Measurements from ENCODE around the gene SGTA.
"Not testable (repeated sequence)": the region's sequence is repeated elsewhere in the genome, so short reads cannot be mapped to it uniquely, and the experiment has no call there.

The SGTA gene

DNA sequence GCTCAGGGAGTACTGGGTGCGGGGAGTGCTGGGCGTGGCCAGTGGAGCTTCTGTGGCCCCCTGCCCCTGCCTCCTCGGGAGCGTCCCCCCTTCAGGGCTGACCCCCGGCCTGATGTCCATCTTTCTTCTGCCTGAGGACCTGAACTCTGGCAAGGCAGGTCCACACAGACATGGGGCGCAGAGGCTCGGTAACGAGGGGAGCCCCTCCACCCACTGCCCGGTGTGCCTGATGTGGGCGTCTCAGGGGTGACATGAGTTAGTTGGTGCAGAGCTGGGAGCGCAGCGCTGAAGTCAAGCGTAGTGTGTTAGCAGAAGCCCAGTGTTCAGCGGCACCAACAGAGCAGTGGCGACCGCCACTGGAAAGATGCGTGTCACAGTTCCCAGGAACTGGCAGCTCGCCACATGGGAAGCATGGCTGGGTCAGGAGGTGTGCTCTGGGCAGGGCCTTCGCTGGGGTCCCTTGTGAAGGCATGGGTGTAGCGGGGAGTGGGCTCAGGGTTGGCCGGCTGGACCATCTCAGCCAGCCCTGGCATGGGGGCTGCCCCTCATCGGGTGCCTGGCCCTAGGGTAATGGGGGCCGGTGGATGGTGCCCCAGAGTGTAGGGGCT lies 13.7 kb upstream of the SGTA start:
- DNase-seq (ENCODE audit: extremely low spot score, insufficient read length, low read depth): no peak
- FAIRE-seq: no peak

- no peak for FAIRE-seq
- DNase-seq (ENCODE audit: extremely low spot score, insufficient read length, low read depth): no peak
Observed at GRCh38 chr19:2795827-2796658, 13.0 kb upstream of the SGTA start.

- FAIRE-seq: no peak
- DNase-seq (ENCODE audit: extremely low spot score, insufficient read length, low read depth): no peak
Observed at GRCh38 chr19:2793577-2793976, 10.5 kb upstream of the SGTA start.

GRCh38 chr19:2793126-2793525 lies 10.1 kb upstream of the SGTA start:
- FAIRE-seq (no peak), DNase-seq (ENCODE audit: extremely low spot score, insufficient read length, low read depth) (no peak)

- not testable (repeated sequence) for FAIRE-seq; DNase-seq (ENCODE audit: extremely low spot score, insufficient read length, low read depth)
Observed at GRCh38 chr19:2792666-2793065, 9.6 kb upstream of the SGTA start.

GRCh38 chr19:2791876-2792275 lies 8.8 kb upstream of the SGTA start:
- DNase-seq (ENCODE audit: extremely low spot score, insufficient read length, low read depth) (no peak), FAIRE-seq (no peak)

DNA sequence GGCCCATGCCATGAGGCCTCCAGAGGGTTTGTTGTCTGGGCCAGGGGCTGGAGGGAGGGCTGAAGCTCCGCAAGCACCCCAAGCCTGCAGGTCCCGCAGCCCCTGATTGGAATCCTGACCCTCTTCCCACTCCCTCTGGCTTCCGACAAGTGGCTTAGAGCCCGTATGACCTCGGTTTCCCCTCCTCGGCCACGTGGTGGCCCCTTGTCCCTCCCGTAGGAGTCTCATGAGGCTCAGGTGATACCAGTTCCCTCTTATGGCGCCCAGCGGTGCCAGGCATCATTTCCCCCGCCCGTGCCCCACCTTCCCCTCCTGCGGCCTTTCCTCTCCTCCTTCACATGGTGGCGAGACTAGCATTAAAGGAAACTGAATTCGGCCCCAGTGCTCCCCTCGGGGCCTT lies 8.4 kb upstream of the SGTA start:
- no peak for FAIRE-seq

DNA sequence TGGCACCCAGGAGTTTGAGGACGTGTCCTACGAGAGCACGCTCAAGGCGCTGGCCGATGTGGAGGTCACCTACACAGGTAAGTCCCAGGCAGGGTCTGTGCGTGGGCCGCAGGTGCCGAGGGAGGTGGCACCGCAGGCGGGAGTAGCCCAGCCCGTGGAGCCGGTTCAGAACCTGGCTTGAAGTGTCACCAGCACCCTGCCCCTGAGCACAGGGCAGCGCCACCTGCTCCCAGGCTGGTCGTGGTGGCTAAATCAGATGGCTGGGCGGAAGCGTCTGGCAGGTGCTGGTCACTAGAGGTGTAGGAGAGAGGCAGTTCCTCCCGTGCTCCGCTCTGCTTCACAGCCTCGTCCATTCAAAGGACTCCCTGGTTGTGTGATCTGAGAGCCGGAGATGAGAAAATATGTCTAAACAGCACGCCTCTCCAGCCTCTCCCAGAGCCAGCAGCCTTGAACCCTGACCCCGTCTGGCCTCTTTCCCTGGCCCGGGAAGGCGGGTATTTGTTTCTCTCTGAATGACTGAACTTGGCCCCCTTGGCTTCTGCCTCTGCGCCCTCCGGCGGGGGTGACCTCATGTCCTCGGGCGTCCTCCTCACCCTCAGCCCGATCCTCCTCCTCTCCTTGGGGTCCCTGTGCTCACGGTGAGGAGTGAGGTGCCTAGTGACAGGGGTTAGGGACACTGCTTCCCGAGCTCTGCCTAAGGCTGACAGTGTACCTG lies 7.6 kb upstream of the SGTA start:
- DNase-seq (ENCODE audit: extremely low spot score, insufficient read length, low read depth): no peak
- FAIRE-seq: no peak

More for the DNA sequence above, 8.4 kb upstream of the SGTA start:
- no peak for DNase-seq (ENCODE audit: extremely low spot score, insufficient read length, low read depth)

DNA sequence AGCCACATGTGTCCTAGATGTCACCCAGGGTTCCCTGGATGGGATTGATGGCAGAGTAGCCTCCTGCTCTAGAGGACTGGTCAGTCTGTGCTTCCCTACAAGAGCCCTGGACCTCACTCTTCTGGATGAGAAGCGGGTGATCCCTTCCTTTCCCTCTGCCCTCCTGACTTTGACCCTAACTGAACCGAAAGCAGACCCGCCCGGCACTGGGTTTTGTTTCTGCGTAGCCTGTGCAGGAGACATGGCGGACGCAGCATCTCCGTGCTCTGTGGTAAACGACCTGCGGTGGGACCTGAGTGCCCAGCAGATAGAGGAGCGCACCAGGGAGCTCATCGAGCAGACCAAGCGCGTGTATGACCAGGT lies 7.1 kb upstream of the SGTA start:
- DNase-seq (ENCODE audit: extremely low spot score, insufficient read length, low read depth) (no peak), FAIRE-seq (no peak)

DNA sequence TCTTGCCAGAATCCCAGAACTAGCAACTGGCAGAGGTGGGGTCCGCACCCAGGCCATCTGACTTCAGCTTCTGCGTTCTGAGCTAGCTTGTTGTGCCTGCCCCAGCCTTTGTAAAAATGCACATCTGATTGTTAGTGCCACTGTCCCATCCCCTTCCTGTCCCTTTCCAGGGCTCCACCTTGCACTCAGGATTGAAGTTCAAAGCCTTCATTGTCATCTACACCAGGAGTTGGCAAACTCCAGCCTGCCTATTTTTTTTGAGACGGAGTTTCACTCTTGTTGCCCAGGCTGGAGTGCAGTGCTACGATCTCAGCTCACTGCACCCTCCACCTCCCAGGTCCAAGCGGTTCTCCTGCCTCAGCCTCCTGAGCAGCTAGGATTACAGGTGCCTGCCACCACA lies 5.2 kb upstream of the SGTA start:
- FAIRE-seq (no peak), DNase-seq (ENCODE audit: extremely low spot score, insufficient read length, low read depth) (no peak)

DNA sequence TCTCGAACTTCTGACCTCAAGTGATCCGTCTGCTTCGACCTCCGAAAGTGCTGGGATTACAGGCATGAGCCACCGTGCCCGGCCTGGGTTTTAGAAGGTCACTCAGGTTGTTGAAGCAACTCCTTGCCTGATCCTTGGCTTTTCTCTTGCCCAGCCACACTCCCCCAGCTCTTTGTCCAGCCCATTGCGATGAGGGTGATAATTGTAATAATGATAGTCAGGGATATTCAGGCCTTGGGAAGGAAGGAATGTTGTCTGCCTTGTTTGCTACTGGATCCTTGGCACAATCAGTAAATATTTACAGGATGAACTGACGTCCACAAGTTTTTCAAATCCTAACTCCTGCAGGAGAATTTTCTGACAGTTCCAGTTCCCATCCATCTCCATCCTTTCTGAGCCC lies 4.0 kb upstream of the SGTA start:
- FAIRE-seq: no peak

DNA sequence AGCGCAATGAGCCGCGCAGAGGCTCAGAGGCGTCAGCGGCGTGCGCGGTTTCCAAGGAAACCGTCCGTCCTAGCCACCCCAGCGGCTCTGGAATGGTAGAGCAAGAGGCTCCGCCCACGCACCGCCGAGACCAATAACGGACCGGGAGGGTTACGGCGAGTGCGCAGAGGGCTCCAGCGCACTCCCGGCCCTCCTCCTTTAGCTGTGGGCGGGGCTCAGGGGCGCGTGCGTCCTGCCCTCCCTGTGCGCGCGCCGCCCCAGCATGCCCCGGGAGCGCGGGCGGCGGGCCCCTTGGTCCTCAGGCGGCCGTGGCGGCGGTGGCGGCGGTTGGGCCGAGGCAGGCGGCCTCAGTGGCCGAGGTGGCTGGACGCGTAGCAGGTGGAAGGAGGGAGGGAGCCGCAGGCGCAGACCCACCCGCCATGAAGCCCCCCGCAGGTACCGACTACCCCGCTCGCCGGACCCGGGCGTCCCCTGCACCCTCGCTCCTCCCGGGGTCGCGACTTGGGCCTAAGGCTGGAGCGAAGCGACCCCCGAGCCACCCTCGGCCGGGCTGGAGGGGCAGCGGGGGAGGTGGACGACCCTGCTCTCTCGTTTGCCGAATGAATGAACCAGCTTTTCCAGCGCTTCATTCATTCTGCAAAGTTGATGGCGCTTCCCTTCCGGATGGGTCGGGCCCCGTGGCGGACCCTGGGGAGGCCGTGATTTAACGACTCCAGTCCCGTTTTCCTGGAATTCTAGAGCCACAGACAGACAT lies 2.3 kb upstream of the SGTA start, which contains the start of gene THOP1:
Gene THOP1, plus strand, starts transcription at position 260 of the 754 bp plus-strand sequence. Its CDS starts 160 bp downstream, at position 420.
- peak; percentile 88 for DNase-seq (ENCODE audit: extremely low spot score, insufficient read length, low read depth)
- peak; percentile 97 for FAIRE-seq

More for the DNA sequence above, 4.0 kb upstream of the SGTA start:
- no peak for DNase-seq (ENCODE audit: extremely low spot score, insufficient read length, low read depth)

DNA sequence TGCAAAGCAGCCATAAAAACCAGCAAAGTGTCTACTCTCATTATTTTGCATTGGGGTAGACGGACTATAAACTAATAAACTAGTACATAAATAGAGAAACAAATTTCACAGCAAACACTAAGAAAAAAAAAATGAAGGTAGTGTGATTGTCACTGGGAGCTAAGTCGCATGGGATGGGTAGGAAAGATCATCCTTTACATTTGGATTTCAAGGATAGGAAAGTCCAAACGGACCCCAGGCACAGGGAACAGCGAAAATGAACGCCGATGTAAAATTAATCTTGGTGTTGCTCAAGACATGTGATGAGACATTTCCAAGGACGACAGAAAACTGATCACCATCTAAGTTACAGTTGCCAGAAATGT lies 690 bp upstream of the SGTA start:
- no peak for DNase-seq (ENCODE audit: extremely low spot score, insufficient read length, low read depth)
- FAIRE-seq: no peak

- FAIRE-seq: peak; percentile 18
- DNase-seq (ENCODE audit: extremely low spot score, insufficient read length, low read depth): no peak
Observed at GRCh38 chr19:2782329-2782935, 641 bp downstream of the SGTA start.

DNA sequence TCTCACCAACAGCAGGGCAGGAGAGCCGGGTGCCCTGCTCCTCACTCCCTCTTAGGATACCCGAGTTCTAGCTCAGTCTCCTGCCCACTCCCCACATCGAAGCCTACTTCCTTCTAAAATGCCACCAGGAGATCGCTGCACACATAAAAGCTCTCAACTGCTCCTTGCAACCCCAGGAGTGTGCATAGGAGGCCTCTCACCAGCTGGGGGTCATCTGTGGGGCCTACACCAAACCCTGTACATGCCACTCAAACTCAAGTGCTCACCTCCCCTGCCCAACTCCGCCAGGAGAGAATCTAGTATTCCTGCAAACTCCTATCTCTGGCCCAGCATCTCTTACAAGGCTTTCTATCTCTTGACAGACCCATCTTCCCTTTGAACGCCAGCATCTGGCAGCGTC lies 2.8 kb downstream of the SGTA start:
- FAIRE-seq (no peak), DNase-seq (ENCODE audit: extremely low spot score, insufficient read length, low read depth) (no peak)

GRCh38 chr19:2779121-2779740 lies 3.8 kb downstream of the SGTA start:
- no peak for FAIRE-seq
- no peak for DNase-seq (ENCODE audit: extremely low spot score, insufficient read length, low read depth)

DNA sequence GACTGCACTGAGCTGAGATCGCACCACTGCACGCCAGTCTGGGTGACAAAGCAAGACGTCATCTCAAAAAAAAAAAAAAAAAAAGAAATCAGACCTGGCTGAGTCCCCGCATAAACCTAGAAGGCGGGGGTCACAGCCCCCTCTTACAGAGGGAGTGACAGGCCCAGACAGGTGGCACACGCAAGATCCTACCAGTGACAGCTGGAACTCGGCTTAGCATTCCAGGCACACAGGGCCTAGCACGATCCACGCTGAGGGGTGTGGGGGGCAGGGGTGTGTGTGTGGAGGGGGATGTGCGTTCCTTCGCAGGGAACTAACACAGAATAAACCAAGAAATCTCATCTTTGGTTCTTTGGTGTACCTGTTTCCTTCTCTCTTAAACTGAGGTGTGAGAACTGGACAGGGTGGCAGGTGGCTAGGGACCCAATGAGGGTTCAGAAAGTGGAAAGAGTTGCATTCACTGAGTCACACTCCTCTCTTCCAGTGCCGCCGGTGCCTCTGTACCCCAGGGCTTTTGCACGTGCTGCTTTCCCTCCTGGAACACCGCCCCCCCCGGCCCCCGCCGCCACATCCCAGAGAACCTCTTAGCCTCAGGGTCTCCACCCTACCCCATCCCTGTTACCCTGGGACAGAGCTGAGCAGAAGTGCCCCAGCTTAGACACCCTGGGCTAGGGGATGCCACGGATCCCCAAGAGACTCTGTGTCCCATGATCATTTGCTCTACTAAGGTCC lies 5.0 kb downstream of the SGTA start:
- FAIRE-seq (no peak), DNase-seq (ENCODE audit: extremely low spot score, insufficient read length, low read depth) (no peak)

DNA sequence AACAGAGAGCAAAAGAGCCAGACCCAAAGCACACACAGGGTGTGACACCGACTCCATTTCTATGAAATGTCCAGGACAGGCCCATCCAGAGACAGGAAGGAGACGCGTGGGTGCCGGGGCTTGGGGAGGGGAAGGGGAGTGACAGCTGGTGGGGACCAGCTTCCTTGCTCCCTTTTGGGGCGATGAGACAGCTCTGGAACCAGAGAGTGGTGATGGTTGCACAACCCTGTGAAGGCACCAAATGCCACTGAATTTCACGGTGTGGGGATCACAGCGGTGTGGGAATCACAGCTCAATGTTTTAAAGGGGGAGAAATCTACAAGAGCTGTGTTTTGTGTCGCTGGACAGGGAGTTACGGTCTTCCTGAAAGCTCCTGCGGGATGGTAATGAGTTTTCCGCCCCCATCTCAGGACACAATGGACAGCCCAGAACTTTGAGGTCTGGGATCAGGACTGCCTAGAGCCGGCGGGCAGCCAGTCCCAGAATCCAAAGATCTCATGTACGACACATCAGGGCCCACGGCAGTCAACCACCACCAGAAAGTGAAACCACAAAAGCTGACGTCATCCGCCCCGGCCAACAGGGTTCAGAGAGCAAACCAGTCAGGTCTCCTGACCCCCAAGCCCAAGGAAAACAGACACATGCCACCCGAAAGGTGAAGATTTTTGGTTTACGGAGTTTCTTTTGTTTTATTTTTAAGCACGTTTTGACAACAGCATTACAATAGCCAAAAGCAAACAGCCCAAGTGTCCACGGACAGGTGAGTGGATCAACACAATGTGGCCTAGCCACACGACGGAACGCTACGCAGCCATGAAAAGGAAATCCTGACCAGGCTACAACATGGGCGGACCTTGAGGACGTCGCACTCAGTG lies 7.3 kb downstream of the SGTA start:
- DNase-seq (ENCODE audit: extremely low spot score, insufficient read length, low read depth) (peak; percentile 33), FAIRE-seq (peak; percentile 88)
